Measurements from ENCODE around the gene TBL1X. TPM values are rescaled to one million over a fixed set of nuclear protein-coding genes. Genes with fewer than 3 reads are reported as not detected.
A peak's percentile ranks its signal among the peaks of the same experiment; 100 is the strongest.

Gene TBL1X
- total and polyA plus RNA-seq, 2 of the 13 experiments (the other 11 are each of a cell fraction or from before 2014, with no cell fraction given): 17.6 to 19.9 TPM

DNA sequence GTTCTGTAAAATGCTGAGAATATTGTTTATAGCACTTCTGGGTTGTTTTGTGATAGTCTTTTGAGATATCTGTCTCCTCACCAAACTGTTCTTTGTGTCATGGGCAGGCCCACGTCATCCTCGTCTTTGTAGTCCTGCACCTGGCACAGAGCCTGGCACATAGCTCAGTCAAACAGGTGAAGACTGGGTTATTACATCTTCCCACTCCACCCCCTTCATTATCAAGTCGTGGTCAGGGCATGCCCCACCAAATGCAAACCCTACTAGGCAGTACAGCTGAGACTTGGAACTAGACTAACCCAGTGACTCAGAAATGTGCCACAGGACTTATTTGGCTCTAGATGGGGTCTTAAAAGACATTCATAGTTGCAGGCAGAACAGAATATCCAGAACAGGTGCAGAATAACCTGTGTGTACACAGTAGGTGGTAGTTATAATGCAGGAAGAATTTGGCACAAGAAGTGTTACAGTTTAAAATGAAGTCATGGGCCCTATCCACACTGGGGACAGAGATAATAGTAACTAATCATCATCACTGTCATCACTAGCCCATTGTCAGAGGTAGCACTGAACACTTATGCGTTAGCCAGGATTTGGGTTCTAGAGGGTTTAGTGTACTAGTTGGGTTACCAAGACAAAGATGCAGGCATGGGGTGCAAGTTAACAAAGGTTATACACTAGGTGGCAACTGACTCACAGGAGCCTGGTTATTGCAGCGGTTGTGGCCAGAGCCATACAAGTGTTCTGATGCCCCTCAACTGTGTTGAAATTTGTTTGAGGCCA lies 74.9 kb downstream of the TBL1X start:
- peaks cover 43% of the 10 kb centered on the region for H3K79me2 ChIP-seq (ENCODE audit: insufficient read depth, low read length)
- FAIRE-seq (no peak), DNase-seq (ENCODE audit: low spot score) (no peak), ATAC-seq (no peak)
- intact Hi-C loops (cut with micrococcal nuclease; ENCODE audit: unreplicated experiment): no loop called here
- H4K20me1 ChIP-seq (ENCODE audit: insufficient read depth, low read length): peaks cover 7% of the 10 kb centered on the region; the same call in 1 of the 2 replicates
- 96% methylated on average over 3 of the region's 5 CpGs for WGBS (ENCODE audit: low lambda C conversion rate)
- peaks cover 39% of the 10 kb centered on the region for H3K4me1 ChIP-seq (ENCODE audit: insufficient read depth, low read length)
- ChIA-PET POLR2A (no interaction called here), CTCF (ENCODE audit: low intra/inter-chr PET ratio, low total read pairs) (no interaction called here)
- in situ Hi-C loops (cut with HindIII; ENCODE audit: extremely low pct_ligation_motif_present, low pct_unique_long_range_greater_than_20kb): no loop called here
- no peak overlapping the region for H3K4me2 ChIP-seq (ENCODE audit: low read depth, low read length)
- H2AFZ ChIP-seq (ENCODE audit: low read length): no peak overlapping the region
- TF ChIP-seq MYNN (CRISPR knock-in tag; IDR thresholded peaks at IDR 0.05; ENCODE audit: low read depth) (no peak), ZNF414 (CRISPR knock-in tag; IDR thresholded peaks at IDR 0.05) (no peak), XRCC5 (optimal IDR thresholded peaks at IDR 0.05; ENCODE audit: low read length) (no peak), NFYB (CRISPR knock-in tag; IDR thresholded peaks at IDR 0.05) (no peak), ZNF761 (CRISPR knock-in tag; conservative IDR thresholded peaks at IDR 0.05) (no peak), JARID2 (CRISPR knock-in tag; IDR thresholded peaks at IDR 0.05; ENCODE audit: insufficient replicate concordance) (no peak), ZNF552 (CRISPR knock-in tag; IDR thresholded peaks at IDR 0.05; ENCODE audit: borderline replicate concordance) (no peak)
- no peaks in the 10 kb centered on the region for H3K9me3 ChIP-seq (ENCODE audit: low read length)
- peaks cover 1 to 6% of the 10 kb centered on the region in 2 experiments; a peak in 1 of 5 replicates for H3K36me3 ChIP-seq (replicated peaks in 1 of 2; ENCODE audit: control insufficient read depth in 1 of 2, insufficient read depth in 2 of 2, low read length in 2 of 2)
- peak overlapping the region; percentile 77 for H3K27ac ChIP-seq (ENCODE audit: extremely low read length, insufficient read depth, low read length)
- no peak overlapping the region for H3K4me3 ChIP-seq (replicated peaks in 1 of 3; ENCODE audit: insufficient read depth in 1 of 3, low read depth in 2 of 3, low read length in 3 of 3)
- BruUV-seq (replicated peaks): no TSS peak
- no peaks in the 10 kb centered on the region for H3K27me3 ChIP-seq (ENCODE audit: control insufficient read depth in 1 of 2, insufficient read depth in 2 of 2, low read length in 2 of 2)
- no peak overlapping the region for H3K9ac ChIP-seq (ENCODE audit: insufficient read depth, low read depth, low read length)
